22Rv1 (cell line): ENCODE results near the gene PDZRN3.
A peak's percentile ranks its signal among the peaks of the same experiment; 100 is the strongest.

Experiments
- H3K27ac ChIP-seq: fragments of 450-650 bp; 2 replicates; pipeline ENCODE4 v1.5.1; 2017
- CTCF ChIP-seq: fragments of 450-650 bp; IDR thresholded peaks from 2 replicates; pipeline ENCODE4 v1.5.1; 2017; ENCODE audit warnings: mild to moderate bottlenecking
- ZFX ChIP-seq: fragments of 450-650 bp; IDR thresholded peaks from 2 replicates; pipeline ENCODE4 v1.6.1; 2017; ENCODE audit warnings: antibody characterized with exemption, borderline replicate concordance

PDZRN3 gene

GRCh38 chr3:73529308-73530021 is 95.3 kb downstream of the PDZRN3 start:
- no peak overlapping the region for H3K27ac ChIP-seq
- no peak for TF ChIP-seq ZFX
- TF ChIP-seq CTCF = no peak

GRCh38 chr3:73525591-73525990 is 99.2 kb downstream of the PDZRN3 start:
- TF ChIP-seq CTCF = no peak
- H3K27ac ChIP-seq = no peak overlapping the region

GRCh38 chr3:73523661-73524060 is 101.1 kb downstream of the PDZRN3 start:
- H3K27ac ChIP-seq = no peak overlapping the region
- TF ChIP-seq ZFX (no peak), CTCF (no peak)

GRCh38 chr3:73521734-73522336 is 102.9 kb downstream of the PDZRN3 start:
- TF ChIP-seq CTCF = no peak
- no peak for TF ChIP-seq ZFX
- no peak overlapping the region for H3K27ac ChIP-seq

- TF ChIP-seq CTCF (no peak), ZFX (no peak)
Observed at GRCh38 chr3:73520931-73521461, 103.7 kb downstream of the PDZRN3 start.

GRCh38 chr3:73516631-73517030 is 108.1 kb downstream of the PDZRN3 start:
- H3K27ac ChIP-seq = peak overlapping the region; percentile 21; the same call in 1 of the 2 replicates
- TF ChIP-seq CTCF (no peak), ZFX (no peak)

More at GRCh38 chr3:73520931-73521461, 103.7 kb downstream of the PDZRN3 start:
- H3K27ac ChIP-seq = no peak overlapping the region

GRCh38 chr3:73513260-73513659 is 111.5 kb downstream of the PDZRN3 start:
- peak overlapping the region; percentile 69 for H3K27ac ChIP-seq
- TF ChIP-seq CTCF = no peak
- no peak for TF ChIP-seq ZFX
